CD14-positive monocyte (primary cell): ENCODE data around the gene MAD1L1. TPM values are rescaled to one million over a fixed set of nuclear protein-coding genes. Genes with fewer than 3 reads are reported as not detected.

Experiments
- DNase-seq, 3 donors: peaks; one replicate each; pipeline ENCODE4 v3.0.0-alpha.2; 2011 to 2022
- H2AFZ ChIP-seq: 2 replicates; pipeline ENCODE4 v1.6.0; 2012; ENCODE audit warnings: mild to moderate bottlenecking, low read depth, low read length, inconsistent platforms; ENCODE audit not compliant: insufficient read depth, poor library complexity, severe bottlenecking
- H3K27ac ChIP-seq, 2 donors: 1 replicate in 1 of 2; 2 replicates in 1 of 2; pipeline ENCODE4 v1.5.1; 2012 to 2013; ENCODE audit warnings: low read length in 2 of 2, control low read depth in 1 of 2, inconsistent platforms in 1 of 2, low read depth in 1 of 2, mild to moderate bottlenecking in 1 of 2
- H3K27me3 ChIP-seq, 2 donors: one replicate each; pipeline versions ENCODE4 v1.6.0 to v1.6.1; 2011 to 2013; ENCODE audit warnings: low read length in 2 of 2; ENCODE audit not compliant: control insufficient read depth in 2 of 2, insufficient read depth in 2 of 2
- H3K36me3 ChIP-seq, 2 donors: replicated peaks in 1 of 2; 1 replicate in 1 of 2; 2 replicates in 1 of 2; pipeline versions ENCODE4 v1.5.1 to v1.6.1; 2012 to 2013; ENCODE audit warnings: low read length in 2 of 2, control low read depth in 1 of 2, inconsistent platforms in 1 of 2, mild to moderate bottlenecking in 1 of 2; ENCODE audit not compliant: insufficient read depth in 2 of 2, control insufficient read depth in 1 of 2
- H3K4me1 ChIP-seq, 2 donors: 1 replicate in 1 of 2; 2 replicates in 1 of 2; pipeline versions ENCODE4 v1.5.1 to v1.6.1; 2012 to 2013; ENCODE audit warnings: low read length in 2 of 2, control low read depth in 1 of 2, inconsistent platforms in 1 of 2, mild to moderate bottlenecking in 1 of 2, moderate library complexity in 1 of 2; ENCODE audit not compliant: insufficient read depth in 2 of 2, control insufficient read depth in 1 of 2
- H3K4me2 ChIP-seq: replicated peaks from 2 replicates; pipeline ENCODE3; 2012; ENCODE audit warnings: low read length, moderate library complexity, mild to moderate bottlenecking; ENCODE audit not compliant: poor library complexity, severe bottlenecking; ENCODE audit errors: extremely low read depth
- H3K4me3 ChIP-seq, 3 experiments: fragments of 200-600 bp in 1 of 3; sonication (generic) in 1 of 3; replicated peaks in 1 of 3; 1 replicate in 2 of 3; 2 replicates in 1 of 3; pipeline ENCODE4 v1.5.1; 2011 to 2013; ENCODE audit warnings: low read length in 3 of 3, mild to moderate bottlenecking in 3 of 3, control low read depth in 2 of 3, low read depth in 2 of 3, inconsistent platforms in 1 of 3, moderate library complexity in 1 of 3
- H3K79me2 ChIP-seq: 2 replicates; pipeline ENCODE4 v1.6.0; 2012; ENCODE audit warnings: mild to moderate bottlenecking, control low read depth, inconsistent platforms, low read length, moderate library complexity; ENCODE audit not compliant: insufficient read depth
- H3K9ac ChIP-seq: 2 replicates; pipeline ENCODE4 v1.6.0; 2017; ENCODE audit warnings: low read length, mild to moderate bottlenecking; ENCODE audit not compliant: insufficient read depth, poor library complexity, severe bottlenecking
- H3K9me3 ChIP-seq, 2 donors: replicated peaks in 1 of 2; 1 replicate in 1 of 2; 2 replicates in 1 of 2; pipeline versions ENCODE4 v1.5.1 to v1.6.1; 2012 to 2013; ENCODE audit warnings: low read length in 2 of 2, control low read depth in 1 of 2; ENCODE audit not compliant: control insufficient read depth in 1 of 2, insufficient read depth in 1 of 2
- H4K20me1 ChIP-seq: 2 replicates; pipeline ENCODE4 v1.6.0; 2012; ENCODE audit warnings: mild to moderate bottlenecking, low read length, control low read depth, moderate library complexity; ENCODE audit not compliant: insufficient read depth
- H3K27ac Mint-ChIP-seq, 7 donors: one replicate each; pipeline ENCODE4 v1.8.0; 2020; ENCODE audit warnings: mild to moderate bottlenecking in 7 of 7, mixed read lengths in 7 of 7, moderate library complexity in 6 of 7, inconsistent platforms in 2 of 7
- H3K27me3 Mint-ChIP-seq, 3 donors: one replicate each; pipeline ENCODE4 v1.8.0; 2021 to 2022; ENCODE audit warnings: low read depth in 3 of 3, mild to moderate bottlenecking in 3 of 3, mixed read lengths in 3 of 3, moderate library complexity in 3 of 3, inconsistent platforms in 1 of 3
- H3K36me3 Mint-ChIP-seq, 2 donors: one replicate each; pipeline ENCODE4 v1.8.0; 2020; ENCODE audit warnings: mixed read lengths in 2 of 2, inconsistent platforms in 1 of 2, mild to moderate bottlenecking in 1 of 2
- H3K4me1 Mint-ChIP-seq: one replicate; pipeline ENCODE4 v1.8.0; 2020; ENCODE audit warnings: mild to moderate bottlenecking, mixed read lengths
- H3K4me3 Mint-ChIP-seq, 2 donors: one replicate each; pipeline ENCODE4 v1.8.0; 2020; ENCODE audit warnings: mild to moderate bottlenecking in 2 of 2, mixed read lengths in 2 of 2, moderate library complexity in 1 of 2
- H3K9me3 Mint-ChIP-seq, 7 donors: one replicate each; pipeline ENCODE4 v1.8.0; 2020 to 2022; ENCODE audit warnings: mixed read lengths in 7 of 7, mild to moderate bottlenecking in 6 of 7, moderate library complexity in 6 of 7, inconsistent platforms in 2 of 7
- WGBS: methylation state at CpG from one replicate; pipeline ENCODE4 v1.1.5; 2013; ENCODE audit warnings: missing lambda C conversion rate; ENCODE audit not compliant: insufficient coverage; 5-methylcytosine and 5-hydroxymethylcytosine counted together
- intact Hi-C, 2 donors: fragments of 100-400 bp; cut with micrococcal nuclease; formaldehyde crosslinking; loops; one replicate each; pipeline versions ENCODE4 v1.15.0 to v1.15.1; 2023
- polyA plus RNA-seq, 3 donors: library from polyadenylated mRNA; depleted of rRNA in 1 of 3; unstranded in 2 of 3; stranded (reverse) in 1 of 3; fragments of 300-500 nt in 2 of 3; fragments of >200 nt in 1 of 3; fragmentation: Illumina TruSeq in 2 of 3; gene quantifications; 1 replicate in 2 of 3; 2 replicates in 1 of 3; pipeline ENCODE4 v1.2.3, GENCODE V29; 2012 to 2021
- TF ChIP-seq, protein P1 (sequence below): fragments of 200-600 bp; IDR thresholded peaks from one replicate; pipeline ENCODE4 v1.8.0; 2022; ENCODE audit warnings: antibody characterized with exemption, mild to moderate bottlenecking

Gene MAD1L1
- polyA plus RNA-seq, 3 donors = 22.0 to 39.4 (median 33.2) TPM

GRCh38 chr7:1897861-1898627 lies 334.7 kb downstream of the MAD1L1 start:
- H3K27ac Mint-ChIP-seq = peak overlapping the region in 3 of 7 donors; percentile 25 to 76 (median 32)
- H3K9me3 Mint-ChIP-seq = no peaks in the 10 kb centered on the region
- H3K9ac ChIP-seq = no peak overlapping the region
- H3K4me1 ChIP-seq = no peaks in the 10 kb centered on the region
- H3K4me2 ChIP-seq = no peak overlapping the region
- no peaks in the 10 kb centered on the region for H3K27me3 ChIP-seq
- no peak overlapping the region for H3K27ac ChIP-seq
- 97% methylated on average over 35 of the region's 40 CpGs for WGBS
- H3K4me1 Mint-ChIP-seq = no peaks in the 10 kb centered on the region
- H3K27me3 Mint-ChIP-seq = no peaks in the 10 kb centered on the region
- intact Hi-C loops = no loop called here
- peaks cover 8 to 56% of the 10 kb centered on the region in 2 donors for H3K36me3 ChIP-seq
- H3K36me3 Mint-ChIP-seq = peaks cover 49 to 50% of the 10 kb centered on the region in 2 donors
- H3K4me3 Mint-ChIP-seq = no peak overlapping the region
- no peak overlapping the region for H3K4me3 ChIP-seq
- H3K79me2 ChIP-seq = no peaks in the 10 kb centered on the region
- H4K20me1 ChIP-seq = peaks cover 55% of the 10 kb centered on the region
- H2AFZ ChIP-seq = no peak overlapping the region
- TF ChIP-seq, protein P1, sequence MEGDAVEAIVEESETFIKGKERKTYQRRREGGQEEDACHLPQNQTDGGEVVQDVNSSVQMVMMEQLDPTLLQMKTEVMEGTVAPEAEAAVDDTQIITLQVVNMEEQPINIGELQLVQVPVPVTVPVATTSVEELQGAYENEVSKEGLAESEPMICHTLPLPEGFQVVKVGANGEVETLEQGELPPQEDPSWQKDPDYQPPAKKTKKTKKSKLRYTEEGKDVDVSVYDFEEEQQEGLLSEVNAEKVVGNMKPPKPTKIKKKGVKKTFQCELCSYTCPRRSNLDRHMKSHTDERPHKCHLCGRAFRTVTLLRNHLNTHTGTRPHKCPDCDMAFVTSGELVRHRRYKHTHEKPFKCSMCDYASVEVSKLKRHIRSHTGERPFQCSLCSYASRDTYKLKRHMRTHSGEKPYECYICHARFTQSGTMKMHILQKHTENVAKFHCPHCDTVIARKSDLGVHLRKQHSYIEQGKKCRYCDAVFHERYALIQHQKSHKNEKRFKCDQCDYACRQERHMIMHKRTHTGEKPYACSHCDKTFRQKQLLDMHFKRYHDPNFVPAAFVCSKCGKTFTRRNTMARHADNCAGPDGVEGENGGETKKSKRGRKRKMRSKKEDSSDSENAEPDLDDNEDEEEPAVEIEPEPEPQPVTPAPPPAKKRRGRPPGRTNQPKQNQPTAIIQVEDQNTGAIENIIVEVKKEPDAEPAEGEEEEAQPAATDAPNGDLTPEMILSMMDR = no peak
- no peaks in the 10 kb centered on the region for H3K9me3 ChIP-seq
- no peak for DNase-seq

GRCh38 chr7:1897076-1897860 lies 335.5 kb downstream of the MAD1L1 start:
- H3K36me3 ChIP-seq = peaks cover 8 to 64% of the 10 kb centered on the region in 2 donors
- no peaks in the 10 kb centered on the region for H3K4me1 Mint-ChIP-seq
- H3K4me3 Mint-ChIP-seq = no peak overlapping the region
- WGBS = 93% methylated on average over 35 of the region's 41 CpGs
- TF ChIP-seq, protein P1 = no peak
- H3K27me3 Mint-ChIP-seq = no peaks in the 10 kb centered on the region
- no peak overlapping the region for H3K4me3 ChIP-seq
- peak overlapping the region in 2 of 7 donors; percentile 25 to 42 for H3K27ac Mint-ChIP-seq
- H3K4me1 ChIP-seq = no peaks in the 10 kb centered on the region
- no peak overlapping the region for H3K27ac ChIP-seq
- no peaks in the 10 kb centered on the region for H3K79me2 ChIP-seq
- no peaks in the 10 kb centered on the region for H3K9me3 Mint-ChIP-seq
- H3K4me2 ChIP-seq = no peak overlapping the region
- H2AFZ ChIP-seq = no peak overlapping the region
- no peak for DNase-seq
- no peak overlapping the region for H3K9ac ChIP-seq
- intact Hi-C loops = no loop called here
- H3K36me3 Mint-ChIP-seq = peaks cover 50 to 51% of the 10 kb centered on the region in 2 donors
- no peaks in the 10 kb centered on the region for H3K27me3 ChIP-seq
- no peaks in the 10 kb centered on the region for H3K9me3 ChIP-seq
- peaks cover 58% of the 10 kb centered on the region for H4K20me1 ChIP-seq
